Measurements from ENCODE around the gene MICU2.
"Not testable (repeated sequence)": the region's sequence is repeated elsewhere in the genome, so short reads cannot be mapped to it uniquely, and the experiment has no call there.

The MICU2 gene

GRCh38 chr13:21590665-21591456 lies 13.1 kb downstream of the MICU2 start:
- not testable (repeated sequence) for DNase-seq

DNA sequence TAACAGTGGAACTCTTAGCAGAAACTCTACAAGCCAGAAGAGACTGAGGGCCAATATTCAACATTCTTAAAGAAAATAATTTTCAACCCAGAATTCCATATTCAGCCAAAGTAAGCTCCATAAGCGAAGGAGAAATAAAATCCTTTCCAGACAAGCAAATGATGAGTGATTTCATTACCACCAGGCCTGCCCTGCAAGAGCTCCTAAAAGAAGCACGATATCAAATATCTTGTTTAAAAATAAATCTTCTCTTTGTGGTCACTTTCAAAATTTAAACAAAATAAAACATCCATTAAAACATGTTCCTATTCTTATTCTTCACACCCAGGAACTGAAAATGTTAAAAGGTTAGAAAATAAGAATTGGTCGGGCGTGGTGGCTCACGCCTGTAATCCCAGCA lies 13.7 kb downstream of the MICU2 start:
- DNase-seq: no peak

- not testable (repeated sequence) for DNase-seq
Observed at GRCh38 chr13:21589510-21589909, 14.5 kb downstream of the MICU2 start.

DNA sequence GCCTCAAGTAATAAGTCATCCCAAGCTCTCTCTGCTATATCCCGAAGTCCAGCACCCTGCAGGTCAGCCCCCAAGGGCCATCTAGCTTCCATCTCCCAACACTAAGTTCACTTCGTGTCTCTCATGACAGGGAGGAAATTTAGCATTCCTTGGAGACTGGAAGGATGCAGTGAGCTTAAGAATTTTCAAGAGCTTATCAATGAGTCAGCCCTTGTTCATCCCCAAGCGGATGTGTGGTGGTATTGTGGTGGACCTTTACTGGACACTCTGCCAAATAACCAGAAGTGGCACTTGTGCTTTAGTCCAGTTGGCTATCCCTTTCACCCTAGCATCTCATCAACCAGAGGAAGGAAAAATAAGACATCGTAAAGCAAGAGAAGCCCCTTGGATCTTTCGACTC lies 15.6 kb downstream of the MICU2 start:
- DNase-seq: not testable (repeated sequence)

DNA sequence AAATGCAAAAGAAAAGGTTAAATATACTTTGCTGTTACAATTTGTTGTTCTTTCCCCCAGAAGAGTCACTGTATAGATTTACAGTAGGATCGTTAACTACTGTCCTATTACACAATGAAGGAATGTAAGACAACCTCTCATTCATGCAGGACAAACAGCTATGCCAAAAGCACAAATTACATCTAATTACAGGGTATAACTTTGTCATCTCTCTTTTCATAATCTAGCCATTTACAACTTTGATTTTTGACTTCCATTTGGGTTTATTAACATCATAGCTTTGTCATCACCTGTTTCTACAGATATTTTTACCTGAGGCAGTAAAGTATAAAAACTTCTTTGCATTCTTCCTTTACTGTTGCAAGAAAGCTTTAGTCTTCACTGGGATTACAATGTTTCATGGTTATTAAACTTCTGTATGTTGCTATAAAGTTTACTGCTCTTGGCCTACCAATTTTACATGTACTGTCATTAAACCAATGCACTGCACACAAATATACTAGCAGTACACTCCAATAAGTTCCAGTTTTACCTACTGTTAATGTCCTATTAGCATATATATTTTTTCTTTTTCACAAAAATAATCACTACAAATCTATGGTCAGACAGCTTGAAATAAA lies 18.9 kb downstream of the MICU2 start:
- no peak for DNase-seq

DNA sequence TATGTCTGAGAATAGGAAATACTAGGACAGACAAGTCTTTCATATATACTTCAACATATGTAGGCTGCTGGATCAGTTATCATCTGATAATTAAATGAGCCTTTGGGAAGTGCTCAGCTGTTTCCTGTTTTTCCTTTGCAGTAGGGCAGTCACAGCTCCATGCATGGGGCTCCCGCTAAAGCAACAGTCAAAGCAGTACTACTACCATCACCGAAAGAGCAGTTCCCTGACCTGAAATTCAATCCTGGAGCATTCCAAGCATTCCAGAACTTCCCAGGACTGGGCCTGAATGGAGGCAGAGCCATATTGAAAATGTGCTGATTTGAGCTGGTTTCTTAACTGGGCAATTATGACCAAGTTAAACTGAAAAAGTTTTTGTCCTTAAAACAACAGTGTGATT lies 20.5 kb downstream of the MICU2 start:
- DNase-seq: no peak

DNA sequence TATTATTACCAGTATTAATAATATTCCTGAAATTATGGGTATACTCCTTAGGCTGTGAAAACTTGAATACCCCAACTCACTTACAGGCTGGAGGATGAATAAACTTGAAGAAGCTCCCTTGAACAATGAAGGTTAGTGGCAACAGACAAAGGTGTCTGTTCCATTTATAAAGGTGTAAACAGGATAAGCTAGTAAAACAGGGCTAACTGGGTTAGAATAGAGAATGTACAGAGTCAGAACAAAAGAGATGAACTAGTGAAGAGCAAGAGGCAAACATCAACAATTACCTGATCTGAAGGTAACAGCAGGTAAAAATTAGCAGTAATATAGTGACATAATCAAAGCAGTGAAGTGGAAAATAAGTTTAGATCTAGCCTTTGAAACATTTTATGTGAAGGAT lies 23.2 kb downstream of the MICU2 start:
- no peak for DNase-seq

- DNase-seq: no peak
Observed at GRCh38 chr13:21579754-21580316, 24.1 kb downstream of the MICU2 start.

DNA sequence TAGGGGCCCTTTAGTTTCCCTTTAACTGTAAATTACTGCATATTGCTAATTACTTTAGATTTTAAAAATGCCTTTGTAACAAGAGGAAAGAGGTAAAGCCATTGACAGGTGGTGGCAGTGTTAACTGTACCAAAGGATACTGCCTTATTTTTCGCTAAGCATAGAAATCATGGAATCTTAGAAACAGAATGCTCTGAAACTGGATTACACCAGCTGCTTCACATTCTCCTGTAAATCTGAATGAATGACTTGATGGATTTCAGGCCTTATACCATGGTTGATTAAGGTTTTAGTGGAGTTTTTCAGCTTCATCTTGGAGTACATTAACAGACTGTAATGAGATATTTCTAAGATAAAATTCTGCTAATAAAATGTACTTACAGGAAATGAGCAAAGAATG lies 25.2 kb downstream of the MICU2 start:
- no peak for DNase-seq

DNA sequence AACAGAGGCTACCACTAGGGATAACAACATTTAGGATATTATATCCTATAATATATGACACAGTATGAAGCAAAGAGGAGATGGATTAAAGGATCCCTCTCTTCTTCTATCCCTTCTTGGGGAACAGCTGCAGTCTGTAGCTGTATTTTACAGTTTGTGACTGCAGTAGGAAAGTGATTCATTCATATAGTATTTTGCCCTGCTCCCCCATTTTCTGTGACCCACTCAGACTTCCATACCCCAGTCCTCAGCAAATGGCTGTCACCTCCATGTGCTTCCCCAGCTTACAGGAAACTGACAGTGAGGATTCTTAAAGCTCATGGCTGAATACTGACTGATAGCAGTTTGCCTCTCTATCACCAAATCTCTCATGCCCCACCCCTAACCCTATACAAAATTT lies 27.5 kb downstream of the MICU2 start:
- DNase-seq: no peak

DNA sequence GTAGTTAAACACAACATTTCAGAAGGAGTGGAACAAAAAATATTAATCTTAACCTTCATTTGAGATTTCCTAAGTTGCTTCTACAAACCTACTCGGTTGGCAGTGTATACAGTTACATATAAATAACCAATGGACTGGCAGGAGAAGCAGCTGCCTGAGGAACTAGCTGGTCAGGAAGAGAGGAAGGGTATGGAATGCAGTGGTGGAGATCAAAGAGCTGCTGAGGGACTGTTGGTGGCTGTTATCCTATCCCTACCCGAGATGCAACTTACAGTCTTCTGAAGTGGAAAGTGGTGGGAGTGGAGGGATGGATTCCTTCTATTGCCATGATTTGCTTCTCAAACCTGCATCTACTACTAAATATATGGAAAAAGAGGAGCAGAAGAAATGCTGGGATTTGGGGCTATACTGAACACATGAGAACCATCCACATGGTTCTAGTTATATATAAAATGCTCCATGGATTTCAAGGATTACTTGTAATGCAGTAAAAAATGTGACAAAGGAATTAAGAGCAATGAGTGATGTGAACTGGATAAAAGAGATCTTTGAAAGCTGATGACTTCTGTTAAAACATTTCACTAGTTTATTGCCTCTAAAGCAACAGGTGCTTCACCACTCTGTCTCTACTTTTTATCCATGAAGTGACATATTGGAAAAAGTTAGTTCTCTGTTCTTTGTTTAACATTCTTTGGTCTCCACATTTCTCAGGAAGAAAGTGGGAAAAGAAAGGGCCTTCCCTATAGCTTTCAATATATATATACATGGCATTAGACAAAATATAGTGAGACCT lies 29.9 kb downstream of the MICU2 start:
- no peak for DNase-seq

DNA sequence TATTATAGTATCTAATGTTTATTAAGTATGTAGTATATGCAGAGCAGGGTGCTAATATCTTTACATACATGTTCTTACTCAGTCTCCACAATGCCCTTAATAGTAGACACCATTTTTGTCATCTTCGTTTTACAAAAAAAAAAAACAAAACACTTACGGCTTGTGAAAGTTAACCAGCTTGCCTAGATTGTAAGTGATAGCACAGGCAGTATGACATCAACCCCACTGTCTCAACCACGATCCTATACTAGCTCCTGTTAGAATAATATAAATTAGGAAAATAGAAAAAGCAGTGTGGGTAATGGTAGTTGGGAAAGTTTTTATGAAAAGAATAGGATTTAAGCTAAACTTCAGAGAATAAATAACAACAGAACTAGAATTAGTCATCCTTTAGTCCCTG lies 34.3 kb downstream of the MICU2 start:
- no peak for DNase-seq

GRCh38 chr13:21568854-21569253 lies 35.1 kb downstream of the MICU2 start:
- no peak for DNase-seq

- no peak for DNase-seq
Observed at GRCh38 chr13:21567714-21568113, 36.3 kb downstream of the MICU2 start.

- DNase-seq: no peak
Observed at GRCh38 chr13:21557995-21558394, 46.0 kb downstream of the MICU2 start.

- no peak for DNase-seq
Observed at GRCh38 chr13:21556051-21556450, 47.9 kb downstream of the MICU2 start.

GRCh38 chr13:21553261-21553660 lies 50.7 kb downstream of the MICU2 start:
- not testable (repeated sequence) for DNase-seq

DNA sequence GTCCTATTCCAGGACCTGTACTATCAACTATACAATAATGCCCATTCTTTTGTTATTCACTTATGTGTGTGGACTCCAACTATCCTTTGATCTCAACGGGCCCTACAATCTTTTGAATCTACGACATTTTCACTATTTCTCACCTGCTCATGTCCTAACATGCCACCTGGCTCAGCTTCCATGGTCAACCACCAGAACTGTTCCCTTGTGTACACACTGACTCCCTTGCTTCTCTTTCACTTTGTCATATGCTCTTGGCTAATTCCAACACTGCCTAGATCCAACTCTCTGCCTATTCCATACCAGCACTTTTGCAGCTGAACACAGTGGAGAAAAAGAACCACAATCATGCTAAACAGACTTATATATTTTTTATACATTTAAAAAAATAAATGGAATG lies 53.1 kb downstream of the MICU2 start:
- no peak for DNase-seq

DNA sequence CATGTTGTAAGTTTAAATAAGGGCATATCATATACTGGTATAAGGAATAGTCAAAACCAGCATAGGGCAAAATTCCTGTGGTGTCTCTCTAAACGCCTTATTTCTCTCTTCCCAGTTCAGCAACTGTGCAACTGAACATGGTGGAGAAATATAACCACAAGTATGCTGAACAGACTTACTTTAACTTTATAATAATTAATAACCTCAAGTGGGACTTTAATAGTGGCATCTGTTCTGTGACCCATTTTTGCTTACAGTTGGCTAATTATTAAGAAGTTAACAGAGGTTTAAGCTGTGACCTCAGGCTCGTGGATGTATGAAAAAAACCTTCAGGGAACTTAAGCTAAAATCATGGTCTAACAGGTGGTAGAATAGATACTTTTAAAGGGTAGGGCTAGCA lies 54.3 kb downstream of the MICU2 start:
- DNase-seq: no peak

DNA sequence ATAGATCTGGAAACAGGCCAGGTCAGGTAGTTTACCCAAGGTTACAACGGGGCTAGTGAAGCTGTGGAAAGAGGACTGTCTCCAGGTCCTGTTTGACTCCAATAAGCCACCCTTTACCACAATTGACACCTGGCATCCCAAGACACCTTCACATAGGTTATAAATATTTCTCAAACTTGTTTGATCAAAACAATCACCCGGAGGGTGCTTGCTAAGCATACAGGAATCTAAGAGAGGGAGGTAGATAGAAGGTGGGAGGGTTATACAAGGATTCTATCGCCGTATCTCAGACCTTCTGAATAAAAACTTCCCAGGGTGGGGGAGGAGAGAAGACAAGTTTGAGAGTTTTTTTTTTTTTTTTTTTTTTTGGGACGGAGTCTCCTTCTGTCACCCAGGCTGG lies 55.4 kb downstream of the MICU2 start:
- no peak for DNase-seq

GRCh38 chr13:21546372-21546771 lies 57.6 kb downstream of the MICU2 start:
- DNase-seq: peak; percentile 2

GRCh38 chr13:21544515-21544914 lies 59.5 kb downstream of the MICU2 start:
- no peak for DNase-seq

DNA sequence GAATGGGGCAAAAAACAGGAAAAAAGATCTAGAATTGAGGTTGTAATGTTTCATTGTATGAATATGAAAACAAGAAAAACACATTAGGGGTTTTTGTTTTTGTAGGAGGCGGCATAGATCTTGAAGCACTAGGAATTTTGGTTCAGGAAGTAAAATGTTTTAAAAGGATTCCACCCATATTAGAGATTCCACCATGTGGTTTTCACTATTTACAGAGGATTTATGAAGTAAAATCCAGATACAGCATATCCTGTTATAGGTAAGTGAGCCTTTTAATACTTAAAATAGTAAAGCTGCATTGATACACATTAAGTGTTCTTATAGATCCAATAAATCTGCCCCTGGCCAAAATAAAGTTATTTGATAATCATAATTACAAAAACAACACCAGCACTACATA lies 61.4 kb downstream of the MICU2 start:
- DNase-seq: no peak

GRCh38 chr13:21541980-21542379 lies 62.0 kb downstream of the MICU2 start:
- DNase-seq: no peak

Measured in NCI-H2171 treated with DMSO at 0.1 percent for 48 hours (cell line).